ENCODE data around the gene PAFAH2. TPM values are rescaled to one million over a fixed set of nuclear protein-coding genes. Genes with fewer than 3 reads are reported as not detected.

PAFAH2 gene
- polyA plus RNA-seq, 12 donors: 29.4 to 316 (median 79.5) TPM

GRCh38 chr1:26016258-26016952 lies 18.5 kb upstream of the PAFAH2 start:
- no peak for DNase-seq

DNA sequence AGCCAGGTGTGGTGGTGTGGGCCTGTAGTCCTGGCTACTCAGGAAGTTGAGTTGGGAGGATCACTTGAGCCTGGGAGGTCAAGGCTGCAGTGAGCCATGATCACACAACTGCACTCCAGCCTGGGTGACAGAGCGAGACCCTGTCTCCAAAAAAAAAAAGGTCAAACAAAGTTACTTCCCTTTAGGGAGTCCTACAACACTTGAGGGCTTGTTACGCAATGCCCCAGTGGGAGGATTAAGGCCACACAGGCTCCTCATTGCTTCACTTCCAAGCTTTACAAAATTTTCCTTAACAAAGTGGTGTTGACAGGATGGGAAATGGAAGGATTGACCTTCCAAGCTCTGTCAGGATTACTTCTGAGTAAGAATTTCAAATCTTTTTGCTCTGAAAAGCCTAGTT lies 17.5 kb upstream of the PAFAH2 start:
- DNase-seq: no peak

DNA sequence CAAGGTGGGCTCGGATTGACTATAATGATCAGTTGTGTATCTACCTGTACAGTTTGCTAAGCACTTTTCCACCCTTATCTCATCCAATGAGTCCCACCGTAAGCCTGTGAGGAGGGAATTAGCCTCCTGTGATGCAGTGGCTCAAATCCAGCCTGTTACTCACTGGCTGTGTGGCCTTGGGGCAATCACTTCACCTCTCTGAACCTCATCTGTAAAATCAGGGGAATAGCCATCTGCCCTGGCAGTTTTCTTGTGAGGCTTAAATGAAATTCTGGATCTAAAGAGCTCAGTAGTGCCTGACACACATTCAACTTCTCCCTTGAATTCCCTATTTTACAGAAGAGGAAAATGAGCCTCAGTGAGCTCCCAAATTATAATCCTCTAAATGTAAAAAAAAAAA lies 16.3 kb upstream of the PAFAH2 start:
- DNase-seq: no peak

- no peak for DNase-seq
Measured at GRCh38 chr1:26012864-26013263, 15.0 kb upstream of the PAFAH2 start.

- no peak for DNase-seq
Measured at GRCh38 chr1:26010825-26011224, 13.0 kb upstream of the PAFAH2 start.

DNA sequence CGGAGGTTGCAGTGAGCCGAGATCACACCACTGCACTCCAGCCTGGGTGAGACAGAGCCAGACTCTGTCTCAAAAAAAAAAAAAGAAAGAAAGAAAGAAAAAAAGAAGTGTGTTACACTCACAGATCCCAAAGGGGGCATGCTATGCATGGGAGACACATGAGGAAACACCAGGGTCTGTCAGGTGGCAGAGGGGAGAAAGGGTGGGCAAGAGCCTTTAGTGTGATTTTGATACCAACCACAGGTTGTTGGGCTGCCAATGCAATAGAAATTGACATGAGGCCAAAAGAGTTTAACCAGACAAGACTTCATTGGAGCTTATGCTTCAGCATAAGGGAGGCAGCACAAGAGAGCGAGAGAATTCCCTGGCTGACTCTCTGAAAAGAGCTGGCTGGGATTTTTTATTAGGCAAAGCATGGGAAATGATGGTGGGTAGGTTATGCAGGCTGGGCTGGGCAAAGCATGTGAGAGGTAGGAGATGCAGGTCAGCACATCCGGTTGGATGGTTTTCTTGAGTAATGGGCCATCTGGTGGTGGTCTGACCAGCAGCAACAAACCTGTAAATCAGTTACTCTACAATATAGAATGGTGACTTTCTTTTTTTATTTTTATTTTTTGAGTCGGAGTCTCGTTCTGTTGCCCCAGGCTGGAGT lies 12.1 kb upstream of the PAFAH2 start:
- DNase-seq: no peak

GRCh38 chr1:26006710-26007109 lies 8.8 kb upstream of the PAFAH2 start:
- DNase-seq: no peak

GRCh38 chr1:26005434-26006105 lies 7.7 kb upstream of the PAFAH2 start:
- peak; percentile 64 for DNase-seq

GRCh38 chr1:26003756-26004155 lies 5.9 kb upstream of the PAFAH2 start:
- DNase-seq: no peak

GRCh38 chr1:26003262-26003661 lies 5.4 kb upstream of the PAFAH2 start:
- no peak for DNase-seq

DNA sequence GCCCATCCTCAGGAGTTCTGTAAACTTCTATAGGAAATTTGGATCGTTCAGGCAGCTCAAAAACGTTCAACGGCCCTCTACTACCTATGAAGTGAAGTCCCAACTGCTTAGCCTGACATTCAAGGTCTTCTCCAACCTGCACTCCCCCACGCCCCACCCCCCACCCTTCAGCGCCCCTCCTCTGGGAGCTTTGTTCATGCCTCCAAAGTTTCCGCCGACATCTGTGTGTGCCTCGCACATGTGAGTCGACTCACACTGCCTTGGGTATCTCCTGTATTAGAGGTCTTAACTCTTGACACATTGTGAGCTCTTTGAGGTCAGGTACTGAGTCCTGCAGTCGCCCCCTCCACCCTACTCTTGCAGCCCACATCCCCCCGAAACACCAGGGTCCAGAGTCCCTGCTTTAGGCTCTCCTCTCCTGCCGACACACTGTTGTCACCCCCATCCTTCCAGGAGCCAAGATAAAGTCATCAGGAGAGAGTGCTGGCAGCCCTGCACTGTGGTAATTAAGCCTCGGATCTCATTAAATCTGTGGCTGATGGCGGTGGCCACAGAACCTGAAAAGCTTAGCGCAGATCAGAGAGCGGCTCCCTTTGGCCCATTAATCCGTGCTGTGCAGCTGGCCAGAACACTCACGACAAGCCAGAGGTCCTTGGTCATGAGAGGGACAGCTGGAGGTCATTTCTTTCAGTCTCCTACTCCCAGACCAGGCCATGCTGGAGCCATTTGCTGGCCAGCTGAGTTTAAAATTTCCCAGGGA lies 1.4 kb upstream of the PAFAH2 start:
- DNase-seq: no peak

GRCh38 chr1:25996966-25997827 lies 666 bp downstream of the PAFAH2 start:
- no peak for DNase-seq

GRCh38 chr1:25994402-25995150 lies 3.3 kb downstream of the PAFAH2 start:
- peak; percentile 63 for DNase-seq

- DNase-seq: no peak
Measured at GRCh38 chr1:25993197-25993951, 4.5 kb downstream of the PAFAH2 start.

- no peak for DNase-seq
Measured at GRCh38 chr1:25992689-25993171, 5.1 kb downstream of the PAFAH2 start.

GRCh38 chr1:25991937-25992688 lies 5.8 kb downstream of the PAFAH2 start:
- no peak for DNase-seq

- no peak for DNase-seq
Measured at GRCh38 chr1:25990702-25991395, 7.0 kb downstream of the PAFAH2 start.

DNA sequence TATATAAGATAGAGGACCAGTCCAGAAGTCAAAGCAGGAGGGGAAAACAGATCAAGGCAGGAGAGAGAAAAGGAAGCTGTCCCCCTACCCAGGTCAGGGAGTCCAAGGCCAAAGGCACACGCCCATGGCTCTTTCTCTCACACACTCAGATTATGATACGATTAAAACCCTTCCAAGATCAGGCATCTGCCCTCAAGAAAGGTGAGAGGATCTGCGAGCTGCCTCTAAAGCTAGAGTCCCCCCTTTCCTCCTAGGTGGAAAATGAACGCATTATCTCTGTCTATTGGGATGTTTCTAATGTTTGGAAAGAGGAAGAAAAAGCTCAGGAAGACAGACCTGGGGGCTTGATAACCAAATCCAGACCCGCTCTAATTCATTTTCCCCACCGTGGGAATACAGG lies 7.6 kb downstream of the PAFAH2 start:
- no peak for DNase-seq
